Lower leg skin (tissue), 3 donors: ENCODE results near the gene TYMS.

Source experiments
- CTCF ChIP-seq, 3 donors: fragments of 450-650 bp; IDR thresholded peaks; one replicate each; pipeline ENCODE4 v1.5.1; 2016; ENCODE audit warnings: antibody characterized with exemption in 3 of 3, mild to moderate bottlenecking in 3 of 3, moderate library complexity in 2 of 3
- POLR2A ChIP-seq, 2 donors: fragments of 450-650 bp; IDR thresholded peaks; one replicate each; pipeline ENCODE4 v1.6.1; 2016 to 2017; ENCODE audit warnings: antibody characterized with exemption in 2 of 2, mild to moderate bottlenecking in 1 of 2, moderate library complexity in 1 of 2

GRCh38 chr18:711657-712400 is 54.4 kb downstream of the TYMS start:
- TF ChIP-seq CTCF (IDR thresholded peaks at IDR 0.05) (no peak), POLR2A (IDR thresholded peaks at IDR 0.05) (no peak)
